PC-3 (cell line): ENCODE data around the gene BAIAP2. TPM values are rescaled to one million over a fixed set of nuclear protein-coding genes. Genes with fewer than 3 reads are reported as not detected.

Experiments used
- ATAC-seq: fragments of 200-7000 bp; cut with Tn5 transposase; 2 replicates; pipeline ENCODE4 v1.9.1; 2020; ENCODE audit warnings: mild to moderate bottlenecking, moderate library complexity
- BruUV-seq: library from RNA; stranded (reverse); fragments of 400-500 nt; replicated peaks from 2 replicates; lab custom pipeline; 2021; lab: Mats Ljungman, UMichigan
- CTCF ChIA-PET: fragments of 300-600 bp; sonication (Branson Sonifier 250); formaldehyde crosslinking; loops from one replicate; lab custom pipeline; 2022; ENCODE audit warnings: antibody characterized with exemption; lab: Charles Lee
- POLR2A ChIA-PET: fragments of 300-600 bp; sonication (Branson Sonifier 250); formaldehyde crosslinking; loops from one replicate; lab custom pipeline; 2022; ENCODE audit warnings: antibody characterized with exemption; ENCODE audit not compliant: unreplicated experiment; lab: Charles Lee
- DNase-seq: peaks from one replicate; pipeline ENCODE4 v3.0.0-alpha.2; 2015
- H2AFZ ChIP-seq: fragments of 300-600 bp; sonication (generic); 2 replicates; pipeline ENCODE4 v1.6.0; 2016; ENCODE audit warnings: antibody characterized with exemption, low read length
- H3F3A ChIP-seq: fragments of 300-600 bp; sonication (generic); one replicate; pipeline ENCODE4 v1.6.0; 2017; ENCODE audit warnings: antibody characterized with exemption, low read length, control low read depth, mild to moderate bottlenecking; ENCODE audit not compliant: unreplicated experiment
- H3K27ac ChIP-seq: fragments of 300-600 bp; sonication (generic); 2 replicates; pipeline ENCODE4 v1.5.1; 2016; ENCODE audit warnings: mild to moderate bottlenecking, low read length
- H3K27me3 ChIP-seq: fragments of 300-600 bp; sonication (generic); 2 replicates; pipeline ENCODE4 v1.6.1; 2016; ENCODE audit warnings: low read length, mixed read lengths
- H3K36me3 ChIP-seq: fragments of 300-600 bp; sonication (generic); 2 replicates; pipeline ENCODE4 v1.6.1; 2016; ENCODE audit warnings: low read depth, mixed run types, low read length, mixed read lengths
- H3K4me1 ChIP-seq: fragments of 300-600 bp; sonication (generic); 2 replicates; pipeline ENCODE4 v1.5.1; 2016; ENCODE audit warnings: low read length; ENCODE audit not compliant: insufficient read depth
- H3K4me2 ChIP-seq: fragments of 300-600 bp; sonication (generic); 2 replicates; pipeline ENCODE4 v1.6.0; 2016; ENCODE audit warnings: low read length
- H3K4me3 ChIP-seq: fragments of 300-600 bp; sonication (generic); 2 replicates; pipeline ENCODE4 v1.5.1; 2016; ENCODE audit warnings: mild to moderate bottlenecking, low read length, mixed read lengths
- H3K79me2 ChIP-seq: fragments of 300-600 bp; sonication (generic); 2 replicates; pipeline ENCODE4 v1.6.1; 2017; ENCODE audit warnings: low read length, mixed read lengths
- H3K9ac ChIP-seq: fragments of 300-600 bp; sonication (generic); 2 replicates; pipeline ENCODE4 v1.6.0; 2016; ENCODE audit warnings: mild to moderate bottlenecking, low read length
- H3K9me2 ChIP-seq: fragments of 300-600 bp; sonication (generic); replicated peaks from 2 replicates; pipeline ENCODE4 v1.6.1; 2016; ENCODE audit warnings: mixed run types, low read length, mixed read lengths
- H3K9me3 ChIP-seq: fragments of 300-600 bp; sonication (generic); 2 replicates; pipeline ENCODE4 v1.6.1; 2016; ENCODE audit warnings: low read length, mixed read lengths
- H4K20me1 ChIP-seq: fragments of 300-600 bp; sonication (generic); 2 replicates; pipeline ENCODE4 v1.6.1; 2016; ENCODE audit warnings: low read length, mixed read lengths
- EZH2 ChIP-seq: fragments of 300-600 bp; sonication (generic); IDR thresholded peaks from one replicate; pipeline ENCODE4 v1.6.1; 2017; ENCODE audit warnings: antibody characterized with exemption, mild to moderate bottlenecking, low read length; ENCODE audit not compliant: unreplicated experiment
- EZH2phosphoT487 ChIP-seq: fragments of 300-600 bp; sonication (generic); IDR thresholded peaks from 2 replicates; pipeline ENCODE4 v1.6.1; 2018; ENCODE audit warnings: mild to moderate bottlenecking, antibody characterized with exemption, low read length, borderline replicate concordance
- intact Hi-C: fragments of 100-400 bp; cut with micrococcal nuclease; formaldehyde crosslinking; loops from 2 replicates; pipeline ENCODE4 v1.9.0; 2023
- total RNA-seq: library from RNA; depleted of rRNA; stranded (reverse); fragments of >200 nt; gene quantifications from 2 replicates; pipeline ENCODE4 v1.2.3, GENCODE V29; 2014
- TF ChIP-seq, protein P1 (sequence below): fragments of 300-600 bp; sonication (generic); conservative IDR thresholded peaks from 2 replicates; pipeline ENCODE4 v1.5.1; 2017; ENCODE audit warnings: antibody characterized with exemption, low read depth, mild to moderate bottlenecking, low read length

BAIAP2 gene
- total RNA-seq, 1 experiment from 2014 or later, result 56.9 TPM

DNA sequence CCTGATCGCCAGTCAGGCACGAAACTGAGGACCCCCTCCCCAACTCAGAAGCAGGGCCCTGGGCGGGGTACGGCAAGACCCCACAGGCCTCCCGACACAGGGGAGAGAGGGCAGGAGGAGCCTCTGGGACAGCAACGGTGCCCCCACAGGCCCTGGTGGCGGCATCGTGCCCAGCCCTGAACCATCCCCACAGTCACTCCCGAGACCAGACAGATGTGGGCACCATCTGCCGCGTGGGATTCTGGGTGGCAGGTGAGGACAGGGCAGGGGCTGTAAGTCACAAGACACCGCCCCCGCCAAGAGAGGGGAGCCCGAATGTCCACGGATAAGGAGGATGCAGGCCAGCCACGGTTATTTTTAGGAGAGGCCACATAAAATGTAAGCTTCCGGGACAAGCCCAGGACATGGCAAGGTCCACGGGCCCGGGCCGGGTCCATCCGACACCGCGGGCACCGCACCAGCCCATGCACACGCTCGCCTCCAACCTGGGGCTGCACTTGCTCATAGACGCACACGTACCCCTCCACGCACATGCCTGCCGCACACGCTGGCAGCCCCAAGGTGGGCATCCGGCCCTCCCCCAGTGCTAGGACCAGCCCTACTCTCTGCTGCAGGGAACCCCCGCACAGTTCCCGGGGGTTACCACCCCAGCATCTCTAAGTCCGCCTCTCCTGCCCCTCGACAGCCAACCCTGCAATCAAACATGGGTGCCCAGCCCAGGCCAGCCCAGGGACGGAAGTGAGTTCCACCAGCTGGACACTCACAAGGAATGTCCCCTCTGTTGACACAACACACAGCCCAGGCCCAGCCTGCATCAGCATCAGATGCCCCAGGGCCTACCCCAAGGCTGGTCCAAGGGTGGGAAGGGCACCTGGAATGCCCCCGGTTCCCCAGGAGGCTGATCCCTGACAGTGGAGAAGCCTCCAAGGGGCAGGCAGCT is 122.2 kb downstream of the BAIAP2 start:
- Histone ChIP-seq H3K27me3 (no peaks in the 10 kb centered on the region), H3K4me3 (no peak overlapping the region), H4K20me1 (no peaks in the 10 kb centered on the region), H3K79me2 (no peaks in the 10 kb centered on the region), H3K4me1 (no peaks in the 10 kb centered on the region), H3K9ac (no peak overlapping the region), H3K27ac (no peak overlapping the region), H3K4me2 (no peak overlapping the region), H3F3A (no peaks in the 10 kb centered on the region), H2AFZ (no peak overlapping the region), H3K36me3 (no peaks in the 10 kb centered on the region), H3K9me2 (no peaks in the 10 kb centered on the region), H3K9me3 (no peaks in the 10 kb centered on the region)
- no peak for ATAC-seq
- TF ChIP-seq, protein P1, sequence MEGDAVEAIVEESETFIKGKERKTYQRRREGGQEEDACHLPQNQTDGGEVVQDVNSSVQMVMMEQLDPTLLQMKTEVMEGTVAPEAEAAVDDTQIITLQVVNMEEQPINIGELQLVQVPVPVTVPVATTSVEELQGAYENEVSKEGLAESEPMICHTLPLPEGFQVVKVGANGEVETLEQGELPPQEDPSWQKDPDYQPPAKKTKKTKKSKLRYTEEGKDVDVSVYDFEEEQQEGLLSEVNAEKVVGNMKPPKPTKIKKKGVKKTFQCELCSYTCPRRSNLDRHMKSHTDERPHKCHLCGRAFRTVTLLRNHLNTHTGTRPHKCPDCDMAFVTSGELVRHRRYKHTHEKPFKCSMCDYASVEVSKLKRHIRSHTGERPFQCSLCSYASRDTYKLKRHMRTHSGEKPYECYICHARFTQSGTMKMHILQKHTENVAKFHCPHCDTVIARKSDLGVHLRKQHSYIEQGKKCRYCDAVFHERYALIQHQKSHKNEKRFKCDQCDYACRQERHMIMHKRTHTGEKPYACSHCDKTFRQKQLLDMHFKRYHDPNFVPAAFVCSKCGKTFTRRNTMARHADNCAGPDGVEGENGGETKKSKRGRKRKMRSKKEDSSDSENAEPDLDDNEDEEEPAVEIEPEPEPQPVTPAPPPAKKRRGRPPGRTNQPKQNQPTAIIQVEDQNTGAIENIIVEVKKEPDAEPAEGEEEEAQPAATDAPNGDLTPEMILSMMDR, result no peak
- no peak for TF ChIP-seq EZH2phosphoT487
- TF ChIP-seq EZH2, result no peak
- BruUV-seq, result no TSS peak
- DNase-seq, result no peak
- ChIA-PET POLR2A (no interaction called here), CTCF (no interaction called here)
- intact Hi-C loops, result no loop called here

DNA sequence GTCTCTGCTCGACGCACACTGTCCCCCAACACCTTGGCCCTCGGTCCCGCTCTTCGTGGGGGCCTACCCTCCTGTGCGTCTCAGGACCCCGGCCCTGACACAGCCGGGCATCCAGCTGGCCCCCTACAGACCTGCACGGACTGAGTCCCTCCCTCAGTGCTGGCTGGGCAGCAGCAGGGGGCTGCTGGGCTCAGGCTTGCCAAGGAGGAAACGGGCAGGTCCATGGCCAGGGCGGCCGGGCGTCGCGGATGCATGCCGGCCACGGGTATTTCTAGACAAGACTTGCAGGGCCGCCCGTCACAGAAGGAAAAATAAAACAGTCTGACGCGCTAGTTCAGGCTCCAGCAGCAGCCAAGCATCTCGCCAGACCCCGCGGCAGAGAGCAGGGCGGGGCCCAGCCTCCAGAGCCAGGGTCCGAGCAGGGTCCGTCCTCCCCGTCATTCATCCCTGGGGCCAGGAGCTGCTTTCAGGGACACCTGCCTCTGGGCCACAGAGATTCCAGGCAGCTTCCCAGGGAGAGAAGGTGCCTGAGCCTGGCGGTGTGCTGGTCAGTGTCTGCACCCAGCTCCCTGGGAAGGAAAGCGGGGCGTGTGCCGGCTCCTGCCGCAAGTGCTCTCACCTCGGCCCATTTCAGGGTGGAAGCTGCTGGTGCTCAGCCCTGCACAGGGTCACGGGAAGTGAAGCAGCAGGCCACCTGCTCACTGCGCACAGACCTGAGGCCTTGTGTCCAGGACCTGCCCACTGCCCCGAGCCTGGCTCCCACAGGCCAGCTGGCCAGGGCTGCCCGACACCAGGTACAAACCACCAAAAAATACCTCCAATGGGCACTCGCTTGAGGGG is 123.1 kb downstream of the BAIAP2 start:
- no peak overlapping the region for H3K4me3 ChIP-seq
- CTCF ChIA-PET, result no interaction called here

More for the DNA sequence above, 123.1 kb downstream of the BAIAP2 start:
- Histone ChIP-seq H3K36me3 (no peaks in the 10 kb centered on the region), H3K9ac (no peak overlapping the region), H4K20me1 (no peaks in the 10 kb centered on the region), H3K27ac (no peak overlapping the region), H3K9me2 (no peaks in the 10 kb centered on the region), H3K4me1 (no peaks in the 10 kb centered on the region), H3F3A (no peaks in the 10 kb centered on the region), H3K4me2 (no peak overlapping the region), H2AFZ (no peak overlapping the region), H3K79me2 (no peaks in the 10 kb centered on the region), H3K9me3 (no peaks in the 10 kb centered on the region), H3K27me3 (no peaks in the 10 kb centered on the region)
- no TSS peak for BruUV-seq
- TF ChIP-seq, protein P1, result no peak
- TF ChIP-seq EZH2phosphoT487 (no peak), EZH2 (no peak)
- POLR2A ChIA-PET, result no interaction called here
- intact Hi-C loops, result no loop called here
- ATAC-seq, result no peak
- DNase-seq, result no peak
